B cell (primary cell): ENCODE data around the gene PPP4R1. TPM values are rescaled to one million over a fixed set of nuclear protein-coding genes. Genes with fewer than 3 reads are reported as not detected.

Experiments
- ATAC-seq: fragments of 200-7000 bp; cut with Tn5 transposase; one replicate; pipeline ENCODE4 v1.10.0; 2021; ENCODE audit warnings: low read depth, mild to moderate bottlenecking, moderate number of reproducible peaks, moderate library complexity
- CTCF ChIA-PET: fragments of 350-600 bp; sonication (Branson Sonifier 250); formaldehyde crosslinking; loops from one replicate; lab custom pipeline; 2021; ENCODE audit warnings: antibody characterized with exemption, inconsistent platforms; lab: Charles Lee
- POLR2A ChIA-PET: fragments of 350-600 bp; sonication (Branson Sonifier 250); formaldehyde crosslinking; loops from one replicate; lab custom pipeline; 2021; ENCODE audit warnings: antibody characterized with exemption; lab: Charles Lee
- DNase-seq: peaks from one replicate; pipeline ENCODE4 v3.0.0; 2013
- H2AFZ ChIP-seq: 2 replicates; pipeline ENCODE4 v1.6.1; 2012; ENCODE audit warnings: mild to moderate bottlenecking, low read depth, low read length; ENCODE audit not compliant: insufficient read depth, poor library complexity, severe bottlenecking
- H3K27ac ChIP-seq, 2 donors: 1 replicate in 1 of 2; 2 replicates in 1 of 2; pipeline ENCODE4 v1.5.1; 2012 to 2013; ENCODE audit warnings: low read length in 2 of 2, mild to moderate bottlenecking in 2 of 2, moderate library complexity in 1 of 2
- H3K27me3 ChIP-seq, 4 experiments: fragments of 200-600 bp in 1 of 4; sonication (generic) in 1 of 4; replicated peaks in 1 of 4; 1 replicate in 2 of 4; 2 replicates in 2 of 4; pipeline versions ENCODE4 v1.6.1 to v1.7.0; 2013 to 2016; ENCODE audit warnings: low read length in 3 of 4, mild to moderate bottlenecking in 2 of 4, mixed read lengths in 1 of 4, moderate library complexity in 1 of 4; ENCODE audit not compliant: insufficient read depth in 4 of 4, control insufficient read depth in 3 of 4; ENCODE audit errors: control extremely low read depth in 1 of 4
- H3K36me3 ChIP-seq, 2 experiments: replicated peaks in 1 of 2; 1 replicate in 1 of 2; 2 replicates in 1 of 2; pipeline versions ENCODE4 v1.6.1 to v1.7.1; 2013; ENCODE audit warnings: low read length in 1 of 2; ENCODE audit not compliant: insufficient read depth in 2 of 2, control insufficient read depth in 1 of 2; ENCODE audit errors: control extremely low read depth in 1 of 2, extremely low read depth in 1 of 2
- H3K4me1 ChIP-seq, 2 donors: fragments of 200-600 bp in 1 of 2; sonication (generic) in 1 of 2; 1 replicate in 1 of 2; 2 replicates in 1 of 2; pipeline versions ENCODE4 v1.5.1 to v1.6.1; 2013 to 2017; ENCODE audit warnings: low read length in 2 of 2; ENCODE audit not compliant: control insufficient read depth in 2 of 2, insufficient read depth in 2 of 2
- H3K4me2 ChIP-seq: replicated peaks from 2 replicates; pipeline ENCODE3; 2012; ENCODE audit warnings: mild to moderate bottlenecking, low read depth, low read length; ENCODE audit not compliant: poor library complexity, severe bottlenecking
- H3K4me3 ChIP-seq, 5 experiments: fragments of 200-600 bp in 1 of 5; sonication (generic) in 1 of 5; 1 replicate in 3 of 5; 2 replicates in 2 of 5; pipeline versions ENCODE4 v1.5.1 to v1.7.0; 2011 to 2016; ENCODE audit warnings: low read length in 4 of 5, mild to moderate bottlenecking in 4 of 5, low read depth in 2 of 5, control low read depth in 1 of 5, moderate library complexity in 1 of 5; ENCODE audit not compliant: insufficient read depth in 1 of 5; ENCODE audit errors: control extremely low read depth in 1 of 5, extremely low read depth in 1 of 5
- H3K79me2 ChIP-seq: fragments of 200-600 bp; sonication (generic); one replicate; pipeline ENCODE4 v1.6.0; 2016; ENCODE audit warnings: low read length; ENCODE audit not compliant: control insufficient read depth, insufficient read depth
- H3K9ac ChIP-seq: fragments of 200-600 bp; sonication (generic); 2 replicates; pipeline ENCODE4 v1.6.1; 2017; ENCODE audit warnings: mild to moderate bottlenecking, low read length, moderate library complexity
- H3K9me3 ChIP-seq, 3 donors: one replicate each; pipeline versions ENCODE4 v1.6.1 to v1.7.1; 2013; ENCODE audit warnings: low read length in 2 of 3; ENCODE audit not compliant: control insufficient read depth in 2 of 3, insufficient read depth in 1 of 3; ENCODE audit errors: control extremely low read depth in 1 of 3
- H4K20me1 ChIP-seq: 2 replicates; pipeline ENCODE4 v1.6.0; 2012; ENCODE audit warnings: mild to moderate bottlenecking, low read length; ENCODE audit not compliant: insufficient read depth, control insufficient read depth, poor library complexity, severe bottlenecking
- H3K27ac Mint-ChIP-seq: one replicate; pipeline ENCODE4 v1.8.0; 2021; ENCODE audit warnings: mixed read lengths
- H3K27me3 Mint-ChIP-seq: one replicate; pipeline ENCODE4 v1.8.0; 2021; ENCODE audit warnings: mixed read lengths
- H3K4me1 Mint-ChIP-seq: one replicate; pipeline ENCODE4 v1.8.0; 2021; ENCODE audit warnings: mixed read lengths
- H3K4me3 Mint-ChIP-seq: one replicate; pipeline ENCODE4 v1.8.0; 2021; ENCODE audit warnings: mixed read lengths
- H3K9me3 Mint-ChIP-seq: one replicate; pipeline ENCODE4 v1.8.0; 2022; ENCODE audit warnings: mixed read lengths; ENCODE audit not compliant: insufficient read depth
- CTCF ChIP-seq: fragments of 200-600 bp; IDR thresholded peaks from one replicate; pipeline ENCODE4 v1.8.0; 2022; ENCODE audit warnings: antibody characterized with exemption, mild to moderate bottlenecking
- EZH2 ChIP-seq: IDR thresholded peaks from 2 replicates; pipeline ENCODE4 v1.6.1; 2012; ENCODE audit warnings: borderline replicate concordance, low read depth, mild to moderate bottlenecking, moderate library complexity, low read length; ENCODE audit not compliant: insufficient read depth, poor library complexity, severe bottlenecking
- WGBS: methylation state at CpG from one replicate; pipeline ENCODE4 v1.1.5; 2013; ENCODE audit warnings: missing lambda C conversion rate; ENCODE audit not compliant: insufficient coverage; 5-methylcytosine and 5-hydroxymethylcytosine counted together
- intact Hi-C: fragments of 100-400 bp; cut with micrococcal nuclease; formaldehyde crosslinking; loops from one replicate; pipeline ENCODE4 v1.10.0; 2022
- polyA plus RNA-seq: library from polyadenylated mRNA; depleted of rRNA; stranded (reverse); fragments of >200 nt; gene quantifications from 2 replicates; pipeline ENCODE4 v1.2.3, GENCODE V29; 2012
- total RNA-seq, 2 donors: library from RNA; stranded (reverse); fragments of 120-200 nt in 1 of 2; gene quantifications; 1 replicate in 1 of 2; 2 replicates in 1 of 2; pipeline versions ENCODE4 v1.2.3 to v1.2.4, GENCODE V29; 2013 to 2022

Gene PPP4R1
- total and polyA plus RNA-seq, 2 donors (not counting 1 experiment from before 2014, with no cell fraction given), result 33.4 to 57.1 TPM

- H4K20me1 ChIP-seq, result no peaks in the 10 kb centered on the region
- Mint-ChIP-seq H3K4me3 (no peak overlapping the region), H3K27me3 (peaks cover 9% of the 10 kb centered on the region), H3K4me1 (no peaks in the 10 kb centered on the region), H3K9me3 (no peaks in the 10 kb centered on the region), H3K27ac (no peak overlapping the region)
- H2AFZ ChIP-seq, result no peak overlapping the region
- no peak for ATAC-seq
- TF ChIP-seq CTCF (no peak), EZH2 (no peak)
- H3K4me1 ChIP-seq, result no peaks in the 10 kb centered on the region
- peaks cover 0 to 3% (median 0%) of the 10 kb centered on the region in 4 experiments for H3K27me3 ChIP-seq
- intact Hi-C loops, result no loop called here
- ChIA-PET CTCF (no interaction called here), POLR2A (no interaction called here)
- no peak overlapping the region for H3K27ac ChIP-seq
- H3K4me2 ChIP-seq, result no peak overlapping the region
- no peak overlapping the region for H3K4me3 ChIP-seq
- H3K79me2 ChIP-seq, result no peaks in the 10 kb centered on the region
- H3K36me3 ChIP-seq, result no peaks in the 10 kb centered on the region
- H3K9me3 ChIP-seq, result peaks cover 0 to 3% (median 0%) of the 10 kb centered on the region in 3 donors
- DNase-seq, result no peak
- no peak overlapping the region for H3K9ac ChIP-seq
- 94% methylated on average over 8 of the region's 11 CpGs for WGBS
Measured at GRCh38 chr18:9637036-9637767, 22.8 kb upstream of the PPP4R1 start.

GRCh38 chr18:9634856-9635255 is 20.5 kb upstream of the PPP4R1 start:
- POLR2A ChIA-PET, result no interaction called here
- H3K4me3 ChIP-seq, result no peak overlapping the region
- no peak overlapping the region for H3K27ac Mint-ChIP-seq

More at GRCh38 chr18:9634856-9635255, 20.5 kb upstream of the PPP4R1 start:
- DNase-seq, result no peak
- no peaks in the 10 kb centered on the region for H3K4me1 Mint-ChIP-seq
- H3K4me2 ChIP-seq, result no peak overlapping the region
- no peaks in the 10 kb centered on the region for H3K9me3 Mint-ChIP-seq
- H4K20me1 ChIP-seq, result no peaks in the 10 kb centered on the region
- no peaks in the 10 kb centered on the region for H3K79me2 ChIP-seq
- H3K9ac ChIP-seq, result no peak overlapping the region
- H3K27ac ChIP-seq, result no peak overlapping the region
- no peaks in the 10 kb centered on the region for H3K4me1 ChIP-seq
- no peaks in the 10 kb centered on the region for H3K36me3 ChIP-seq
- intact Hi-C loops, result no loop called here
- peaks cover 0 to 3% (median 0%) of the 10 kb centered on the region in 3 donors for H3K9me3 ChIP-seq
- CTCF ChIA-PET, result no interaction called here
- peaks cover 6% of the 10 kb centered on the region for H3K27me3 Mint-ChIP-seq
- H2AFZ ChIP-seq, result no peak overlapping the region
- no peak overlapping the region for H3K4me3 Mint-ChIP-seq
- H3K27me3 ChIP-seq, result no peaks in the 10 kb centered on the region
- WGBS, result 100% methylated on average over 2 of the region's 8 CpGs
- no peak for TF ChIP-seq CTCF
- TF ChIP-seq EZH2, result no peak
- ATAC-seq, result no peak
